Measurements from ENCODE around the gene GPC6. TPM values are rescaled to one million over a fixed set of nuclear protein-coding genes. Genes with fewer than 3 reads are reported as not detected.

GPC6 gene
- total RNA-seq, 4 donors from 2014 or later = 6.7 to 67.2 (median 11.1) TPM

GRCh38 chr13:93420887-93421286 is 194.3 kb downstream of the GPC6 start:
- Histone ChIP-seq H3K9me3 (no peaks in the 10 kb centered on the region), H3K4me1 (no peaks in the 10 kb centered on the region), H3K27ac (no peak overlapping the region), H3K4me3 (no peak overlapping the region), H3K36me3 (no peaks in the 10 kb centered on the region), H3K27me3 (no peaks in the 10 kb centered on the region)
- intact Hi-C loops (cut with DNase I; ENCODE audit: low total_unique reads) = no loop called here
- no peak for DNase-seq
- TF ChIP-seq CTCF (IDR thresholded peaks at IDR 0.05) (no peak), POLR2A (IDR thresholded peaks at IDR 0.05) (no peak)

- intact Hi-C loops (cut with DNase I; ENCODE audit: low total_unique reads) = no loop called here
- Histone ChIP-seq H3K4me1 (no peaks in the 10 kb centered on the region), H3K9me3 (no peaks in the 10 kb centered on the region), H3K36me3 (no peaks in the 10 kb centered on the region), H3K27ac (no peak overlapping the region), H3K27me3 (no peaks in the 10 kb centered on the region), H3K4me3 (no peak overlapping the region)
- no peak for TF ChIP-seq POLR2A (IDR thresholded peaks at IDR 0.05)
- no peak for DNase-seq
Measured at GRCh38 chr13:93422980-93423543, 196.5 kb downstream of the GPC6 start.

- intact Hi-C loops (cut with DNase I; ENCODE audit: low total_unique reads) = no loop called here
- Histone ChIP-seq H3K36me3 (no peaks in the 10 kb centered on the region), H3K27me3 (no peaks in the 10 kb centered on the region), H3K4me3 (no peak overlapping the region), H3K27ac (no peak overlapping the region), H3K4me1 (no peaks in the 10 kb centered on the region), H3K9me3 (no peaks in the 10 kb centered on the region)
- TF ChIP-seq POLR2A (IDR thresholded peaks at IDR 0.05) (no peak), CTCF (IDR thresholded peaks at IDR 0.05) (no peak)
- no peak for DNase-seq
Measured at GRCh38 chr13:93425411-93425810, 198.8 kb downstream of the GPC6 start.

- no peak overlapping the region for H3K27ac ChIP-seq
- intact Hi-C loops (cut with DNase I; ENCODE audit: low total_unique reads) = no loop called here
- H3K4me1 ChIP-seq = no peaks in the 10 kb centered on the region
- TF ChIP-seq CTCF (IDR thresholded peaks at IDR 0.05) (no peak), POLR2A (IDR thresholded peaks at IDR 0.05) (no peak)
- no peak for DNase-seq
- H3K4me3 ChIP-seq = no peak overlapping the region
- no peaks in the 10 kb centered on the region for H3K36me3 ChIP-seq
- no peaks in the 10 kb centered on the region for H3K9me3 ChIP-seq
- H3K27me3 ChIP-seq = no peaks in the 10 kb centered on the region
Measured at GRCh38 chr13:93430381-93430780, 203.8 kb downstream of the GPC6 start.

- H3K27ac ChIP-seq = no peak overlapping the region
- H3K27me3 ChIP-seq = no peaks in the 10 kb centered on the region
- H3K4me1 ChIP-seq = no peaks in the 10 kb centered on the region
- no peaks in the 10 kb centered on the region for H3K36me3 ChIP-seq
- no peak for DNase-seq
- H3K4me3 ChIP-seq = no peak overlapping the region
- intact Hi-C loops (cut with DNase I; ENCODE audit: low total_unique reads) = no loop called here
- H3K9me3 ChIP-seq = no peaks in the 10 kb centered on the region
- TF ChIP-seq CTCF (IDR thresholded peaks at IDR 0.05) = no peak
- no peak for TF ChIP-seq POLR2A (IDR thresholded peaks at IDR 0.05)
Measured at GRCh38 chr13:93435651-93436050, 209.0 kb downstream of the GPC6 start.

- H3K27me3 ChIP-seq = no peaks in the 10 kb centered on the region
- no peak overlapping the region for H3K27ac ChIP-seq
- intact Hi-C loops (cut with DNase I; ENCODE audit: low total_unique reads) = no loop called here
- DNase-seq = no peak
- H3K4me1 ChIP-seq = no peaks in the 10 kb centered on the region
- no peak for TF ChIP-seq CTCF (IDR thresholded peaks at IDR 0.05)
- no peak overlapping the region for H3K4me3 ChIP-seq
- H3K9me3 ChIP-seq = no peaks in the 10 kb centered on the region
- no peaks in the 10 kb centered on the region for H3K36me3 ChIP-seq
Measured at GRCh38 chr13:93437081-93437480, 210.5 kb downstream of the GPC6 start.

All from uterus (tissue), 4 donors.